LNCaP clone FGC (cell line): Measurements from ENCODE around the gene PRIM2.
"Not testable (repeated sequence)": the region's sequence is repeated elsewhere in the genome, so short reads cannot be mapped to it uniquely, and the experiment has no call there.

Source experiments
- DNase-seq: peaks from one replicate; pipeline ENCODE4 v3.0.0-alpha.2; 2011; ENCODE audit warnings: low read depth
- H3K4me3 ChIP-seq: 2 replicates; pipeline ENCODE4 v1.5.1; 2011; ENCODE audit warnings: mild to moderate bottlenecking, low read depth, low read length, control low read depth
- CTCF ChIP-seq: IDR thresholded peaks from 2 replicates; pipeline ENCODE4 v1.5.1; 2012; ENCODE audit warnings: mild to moderate bottlenecking; ENCODE audit not compliant: control insufficient read depth, insufficient read depth; ENCODE audit errors: extremely low read depth

Gene PRIM2

GRCh38 chr6:57491795-57492194 is 174.4 kb downstream of the PRIM2 start:
- not testable (repeated sequence) for H3K4me3 ChIP-seq

GRCh38 chr6:57496251-57496650 is 178.8 kb downstream of the PRIM2 start:
- not testable (repeated sequence) for H3K4me3 ChIP-seq, DNase-seq

More at GRCh38 chr6:57491795-57492194, 174.4 kb downstream of the PRIM2 start:
- DNase-seq, result not testable (repeated sequence)

GRCh38 chr6:57500368-57501021 is 183.1 kb downstream of the PRIM2 start:
- peak; percentile 43 for DNase-seq
- not testable (repeated sequence) for H3K4me3 ChIP-seq

- H3K4me3 ChIP-seq, DNase-seq: not testable (repeated sequence)
Measured at GRCh38 chr6:57502387-57502786, 185.0 kb downstream of the PRIM2 start.

GRCh38 chr6:57505251-57505650 is 187.8 kb downstream of the PRIM2 start:
- not testable (repeated sequence) for DNase-seq, H3K4me3 ChIP-seq

GRCh38 chr6:57510390-57510789 is 193.0 kb downstream of the PRIM2 start:
- H3K4me3 ChIP-seq, DNase-seq: not testable (repeated sequence)

- not testable (repeated sequence) for DNase-seq, H3K4me3 ChIP-seq
Measured at GRCh38 chr6:57515171-57515570, 197.7 kb downstream of the PRIM2 start.

GRCh38 chr6:57515845-57516244 is 198.4 kb downstream of the PRIM2 start:
- H3K4me3 ChIP-seq, DNase-seq: not testable (repeated sequence)

- DNase-seq, H3K4me3 ChIP-seq: not testable (repeated sequence)
Measured at GRCh38 chr6:57516776-57517175, 199.3 kb downstream of the PRIM2 start.

- not testable (repeated sequence) for H3K4me3 ChIP-seq, DNase-seq
Measured at GRCh38 chr6:57519198-57519597, 201.8 kb downstream of the PRIM2 start.

GRCh38 chr6:57521085-57521484 is 203.7 kb downstream of the PRIM2 start:
- DNase-seq, result not testable (repeated sequence)

GRCh38 chr6:57523221-57523620 is 205.8 kb downstream of the PRIM2 start:
- DNase-seq, H3K4me3 ChIP-seq: not testable (repeated sequence)

More at GRCh38 chr6:57521085-57521484, 203.7 kb downstream of the PRIM2 start:
- not testable (repeated sequence) for H3K4me3 ChIP-seq

GRCh38 chr6:57529755-57530154 is 212.3 kb downstream of the PRIM2 start:
- not testable (repeated sequence) for H3K4me3 ChIP-seq, DNase-seq

- not testable (repeated sequence) for H3K4me3 ChIP-seq, DNase-seq
Measured at GRCh38 chr6:57532660-57533059, 215.2 kb downstream of the PRIM2 start.

- H3K4me3 ChIP-seq, DNase-seq: not testable (repeated sequence)
Measured at GRCh38 chr6:57535121-57535520, 217.7 kb downstream of the PRIM2 start.

- peak; percentile 10 for DNase-seq
- H3K4me3 ChIP-seq, result not testable (repeated sequence)
- peak; percentile 52 for TF ChIP-seq CTCF
Measured at GRCh38 chr6:57535994-57536393, 218.6 kb downstream of the PRIM2 start.

GRCh38 chr6:57537916-57538315 is 220.5 kb downstream of the PRIM2 start:
- H3K4me3 ChIP-seq, DNase-seq: not testable (repeated sequence)

GRCh38 chr6:57551961-57552360 is 234.5 kb downstream of the PRIM2 start:
- H3K4me3 ChIP-seq, DNase-seq: not testable (repeated sequence)

GRCh38 chr6:57557855-57558254 is 240.4 kb downstream of the PRIM2 start:
- not testable (repeated sequence) for DNase-seq, H3K4me3 ChIP-seq
